ENCODE data around the gene RASA3. TPM values are rescaled to one million over a fixed set of nuclear protein-coding genes. Genes with fewer than 3 reads are reported as not detected.

RASA3 gene
- total and polyA plus RNA-seq, 2 of the 4 experiments (the other 2 are of a cell fraction) = 21.0 to 31.4 TPM

DNA sequence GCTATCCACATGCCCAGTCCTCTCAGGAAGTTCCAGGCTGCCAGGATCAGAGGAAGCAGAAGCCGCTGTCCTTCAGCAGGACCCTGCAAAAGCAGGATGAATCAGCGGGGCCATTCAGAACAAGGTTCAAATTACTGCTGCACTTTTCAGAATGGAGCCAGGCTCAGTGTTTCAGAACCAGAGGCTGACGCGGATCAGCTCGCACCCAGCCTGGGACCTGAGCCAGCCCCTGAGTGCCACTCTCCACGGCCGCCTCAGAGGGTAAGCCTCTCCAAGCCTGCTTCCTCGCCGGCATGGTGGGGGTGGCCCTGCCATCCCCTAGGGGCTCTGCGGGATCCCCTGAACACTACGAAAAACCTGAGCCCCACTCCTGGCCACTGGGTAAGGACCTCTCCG lies 24.7 kb downstream of the RASA3 start:
- H3K9me3 ChIP-seq (ENCODE audit: control insufficient read depth, insufficient read depth, low read length) = no peaks in the 10 kb centered on the region
- peak overlapping the region; percentile 89; the same call in 1 of the 2 replicates for H3K23ac ChIP-seq (ENCODE audit: low read depth, low read length)
- peak overlapping the region; percentile 44 for H3K9ac ChIP-seq (ENCODE audit: low read depth, low read length)
- 2% methylated on average over 6 of the region's 12 CpGs; no CpG with 5 or more reads in 1 of the 2 experiments for WGBS, 2 experiments (ENCODE audit: extremely low coverage in 2 of 2, insufficient read length in 1 of 2)
- peaks cover 10% of the 10 kb centered on the region for H3K36me3 ChIP-seq (ENCODE audit: control insufficient read depth, insufficient read depth, low read length)
- peak overlapping the region; percentile 37 for H4K5ac ChIP-seq (ENCODE audit: low read depth, low read length)
- dilution Hi-C loops (cut with HindIII; ENCODE audit: low sequenced_read_pairs, unreplicated experiment) (no loop called here), in situ Hi-C loops (cut with MboI; ENCODE audit: low sequenced_read_pairs) (no loop called here), intact Hi-C loops (cut with micrococcal nuclease) (no loop called here)
- ATAC-seq (ENCODE audit: low read depth) = peak; percentile 63
- H3K18ac ChIP-seq (ENCODE audit: low read depth, low read length) = peak overlapping the region; percentile 61
- H3K4me2 ChIP-seq (ENCODE audit: low read depth, low read length) = peak overlapping the region; percentile 72
- H3K27me3 ChIP-seq (ENCODE audit: control insufficient read depth, insufficient read depth, low read length) = no peaks in the 10 kb centered on the region
- H3K4me1 ChIP-seq (ENCODE audit: control insufficient read depth, insufficient read depth, low read length) = peaks cover 56% of the 10 kb centered on the region
- H3K27ac ChIP-seq (ENCODE audit: insufficient read depth, low read length) = peak overlapping the region; percentile 80
- peak overlapping the region; percentile 93 for H3K14ac ChIP-seq (replicated peaks; ENCODE audit: low read depth, low read length)
- TF ChIP-seq POLR2A (IDR thresholded peaks at IDR 0.05; ENCODE audit: low read depth, low read length) = peak; percentile 58; the same call in 1 of the 2 replicates
- TF ChIP-seq MAZ (IDR thresholded peaks at IDR 0.05; ENCODE audit: borderline replicate concordance, low read depth, low read length) = no peak
- TF ChIP-seq SMC3 (IDR thresholded peaks at IDR 0.05; ENCODE audit: low read depth, low read length) = peak; percentile 27
- no peak for TF ChIP-seq MAFK (IDR thresholded peaks at IDR 0.05; ENCODE audit: low read depth, low read length)
- TF ChIP-seq BHLHE40 (IDR thresholded peaks at IDR 0.05; ENCODE audit: low read depth, low read length) = no peak
- TF ChIP-seq FOS (IDR thresholded peaks at IDR 0.05; ENCODE audit: low read depth, low read length) = peak; percentile 38; the same call in 1 of the 2 replicates
- peak; percentile 12 for TF ChIP-seq RCOR1 (IDR thresholded peaks at IDR 0.05; ENCODE audit: insufficient replicate concordance, low read length)
- TF ChIP-seq, protein P1, sequence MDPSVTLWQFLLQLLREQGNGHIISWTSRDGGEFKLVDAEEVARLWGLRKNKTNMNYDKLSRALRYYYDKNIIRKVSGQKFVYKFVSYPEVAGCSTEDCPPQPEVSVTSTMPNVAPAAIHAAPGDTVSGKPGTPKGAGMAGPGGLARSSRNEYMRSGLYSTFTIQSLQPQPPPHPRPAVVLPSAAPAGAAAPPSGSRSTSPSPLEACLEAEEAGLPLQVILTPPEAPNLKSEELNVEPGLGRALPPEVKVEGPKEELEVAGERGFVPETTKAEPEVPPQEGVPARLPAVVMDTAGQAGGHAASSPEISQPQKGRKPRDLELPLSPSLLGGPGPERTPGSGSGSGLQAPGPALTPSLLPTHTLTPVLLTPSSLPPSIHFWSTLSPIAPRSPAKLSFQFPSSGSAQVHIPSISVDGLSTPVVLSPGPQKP (IDR thresholded peaks at IDR 0.05; ENCODE audit: borderline replicate concordance, low read depth, low read length) = no peak
- TF ChIP-seq, protein P2, sequence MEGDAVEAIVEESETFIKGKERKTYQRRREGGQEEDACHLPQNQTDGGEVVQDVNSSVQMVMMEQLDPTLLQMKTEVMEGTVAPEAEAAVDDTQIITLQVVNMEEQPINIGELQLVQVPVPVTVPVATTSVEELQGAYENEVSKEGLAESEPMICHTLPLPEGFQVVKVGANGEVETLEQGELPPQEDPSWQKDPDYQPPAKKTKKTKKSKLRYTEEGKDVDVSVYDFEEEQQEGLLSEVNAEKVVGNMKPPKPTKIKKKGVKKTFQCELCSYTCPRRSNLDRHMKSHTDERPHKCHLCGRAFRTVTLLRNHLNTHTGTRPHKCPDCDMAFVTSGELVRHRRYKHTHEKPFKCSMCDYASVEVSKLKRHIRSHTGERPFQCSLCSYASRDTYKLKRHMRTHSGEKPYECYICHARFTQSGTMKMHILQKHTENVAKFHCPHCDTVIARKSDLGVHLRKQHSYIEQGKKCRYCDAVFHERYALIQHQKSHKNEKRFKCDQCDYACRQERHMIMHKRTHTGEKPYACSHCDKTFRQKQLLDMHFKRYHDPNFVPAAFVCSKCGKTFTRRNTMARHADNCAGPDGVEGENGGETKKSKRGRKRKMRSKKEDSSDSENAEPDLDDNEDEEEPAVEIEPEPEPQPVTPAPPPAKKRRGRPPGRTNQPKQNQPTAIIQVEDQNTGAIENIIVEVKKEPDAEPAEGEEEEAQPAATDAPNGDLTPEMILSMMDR (conservative IDR thresholded peaks at IDR 0.05; ENCODE audit: low read depth, low read length) = no peak
- TF ChIP-seq NFE2L2 (IDR thresholded peaks at IDR 0.05; ENCODE audit: low read depth, low read length) = no peak
- TF ChIP-seq CHD1 (IDR thresholded peaks at IDR 0.05; ENCODE audit: low read depth, low read length) = no peak
- no peak for TF ChIP-seq CEBPB (IDR thresholded peaks at IDR 0.05; ENCODE audit: low read depth, low read length)
- TF ChIP-seq MXI1 (IDR thresholded peaks at IDR 0.05; ENCODE audit: borderline replicate concordance, low read depth, low read length) = 0 out of 2 replicates have a peak, but pooled peaks have one; percentile 12
- TF ChIP-seq, protein P3, sequence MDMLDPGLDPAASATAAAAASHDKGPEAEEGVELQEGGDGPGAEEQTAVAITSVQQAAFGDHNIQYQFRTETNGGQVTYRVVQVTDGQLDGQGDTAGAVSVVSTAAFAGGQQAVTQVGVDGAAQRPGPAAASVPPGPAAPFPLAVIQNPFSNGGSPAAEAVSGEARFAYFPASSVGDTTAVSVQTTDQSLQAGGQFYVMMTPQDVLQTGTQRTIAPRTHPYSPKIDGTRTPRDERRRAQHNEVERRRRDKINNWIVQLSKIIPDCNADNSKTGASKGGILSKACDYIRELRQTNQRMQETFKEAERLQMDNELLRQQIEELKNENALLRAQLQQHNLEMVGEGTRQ (IDR thresholded peaks at IDR 0.05; ENCODE audit: low read depth, low read length) = no peak
- TF ChIP-seq RFX5 (IDR thresholded peaks at IDR 0.05; ENCODE audit: low read depth, low read length) = no peak
- peak; percentile 38 for TF ChIP-seq RAD21 (IDR thresholded peaks at IDR 0.05; ENCODE audit: low read length)
- no peak overlapping the region for H3K4me3 ChIP-seq (ENCODE audit: insufficient read depth, low read depth, low read length)
- H2BK120ac ChIP-seq (ENCODE audit: low read depth, low read length) = peak overlapping the region; percentile 84
- H3K4ac ChIP-seq (ENCODE audit: low read depth, low read length) = peak overlapping the region; percentile 94
- BruUV-seq (replicated peaks) = no TSS peak
- H4K8ac ChIP-seq (ENCODE audit: low read depth in 2 of 2, low read length in 2 of 2) = peak overlapping the region; percentile 46 to 78; a peak in 3 of 4 replicates
- H2BK15ac ChIP-seq (ENCODE audit: low read depth, low read length) = peak overlapping the region; percentile 83; the same call in 2 of the 3 replicates
- peaks cover 68% of the 10 kb centered on the region for H4K20me1 ChIP-seq (ENCODE audit: insufficient read depth, low read length)
- H2BK20ac ChIP-seq (ENCODE audit: low read depth, low read length) = peak overlapping the region; percentile 85
- ChIA-PET POLR2A (ENCODE audit: unreplicated experiment) (interaction anchor here (0.6 kb wide), 1 partner anchor 23 kb away, joined by 5 read pairs; no protein-coding TSS in a partner anchor), CTCF (interaction anchor here (1.0 kb wide), 1 partner anchor 9 kb away, joined by 3 read pairs; no protein-coding TSS in a partner anchor)
- peak overlapping the region; percentile 98 for H2AK5ac ChIP-seq (ENCODE audit: low read depth, low read length)
- H2AFZ ChIP-seq (replicated peaks; ENCODE audit: low read length, poor library complexity) = peak overlapping the region; percentile 5
- peaks cover 31% of the 10 kb centered on the region for H3K9me1 ChIP-seq (ENCODE audit: insufficient read depth, low read length)
- peak overlapping the region; percentile 83 for H2AK9ac ChIP-seq (replicated peaks; ENCODE audit: low read depth, low read length, poor library complexity)
- DNase-seq = peak; percentile 91
- peak overlapping the region; percentile 92 for H2BK5ac ChIP-seq (ENCODE audit: low read depth, low read length, poor library complexity, severe bottlenecking)
- peak overlapping the region; percentile 89 for H4K91ac ChIP-seq (ENCODE audit: insufficient read depth, low read depth, low read length)
- H3K56ac ChIP-seq (ENCODE audit: extremely low read depth, insufficient read depth, low read length) = peak overlapping the region; percentile 38; the same call in 1 of the 2 replicates
- H3K79me1 ChIP-seq (ENCODE audit: low read depth in 1 of 2, low read length in 2 of 2) = peaks cover 13 to 64% of the 10 kb centered on the region in 2 experiments; a peak in 2 of 4 replicates

All from IMR-90 (cell line).